Activated T-helper 1 cell treated with anti-CD3 and anti-CD28 coated beads, Interleukin-12 subunit alpha, Interleukin-12 subunit beta, Interleukin-2, Interleukin-4 antibody, amounts not matched to agents 30 ng/mL and 10 ng/mL and 1 ng/mL, durations not matched to agents 14 hours and 24 hours and 36 hours (primary cell): ENCODE measurements around the gene CEP89. TPM values are rescaled to one million over a fixed set of nuclear protein-coding genes. Genes with fewer than 3 reads are reported as not detected.

Source experiments
- DNase-seq: peaks from one replicate; pipeline ENCODE4 v3.0.0; 2021; ENCODE audit warnings: low spot score
- H3K27ac Mint-ChIP-seq: one replicate; pipeline ENCODE4 v1.8.0; 2021; ENCODE audit warnings: mild to moderate bottlenecking, mixed read lengths
- H3K27me3 Mint-ChIP-seq: one replicate; pipeline ENCODE4 v1.8.0; 2022; ENCODE audit warnings: mild to moderate bottlenecking, moderate library complexity, mixed read lengths; ENCODE audit not compliant: insufficient read depth
- H3K36me3 Mint-ChIP-seq: one replicate; pipeline ENCODE4 v1.8.0; 2021; ENCODE audit warnings: low read depth, mixed read lengths
- H3K4me1 Mint-ChIP-seq: one replicate; pipeline ENCODE4 v1.8.0; 2021; ENCODE audit warnings: low read depth, mixed read lengths
- H3K4me3 Mint-ChIP-seq: one replicate; pipeline ENCODE4 v1.8.0; 2021; ENCODE audit warnings: mild to moderate bottlenecking, moderate library complexity, mixed read lengths
- H3K9me3 Mint-ChIP-seq: one replicate; pipeline ENCODE4 v1.8.0; 2021; ENCODE audit warnings: mixed read lengths
- intact Hi-C: fragments of 100-400 bp; cut with micrococcal nuclease; formaldehyde crosslinking; loops from one replicate; pipeline ENCODE4 v1.15.1; 2024
- total RNA-seq: library from RNA; stranded (reverse); gene quantifications from 2 replicates; pipeline ENCODE4 v1.2.3, GENCODE V29; 2022

Gene CEP89
- total RNA-seq, 1 donor from 2014 or later: 15.5 TPM

GRCh38 chr19:32909257-32909656 is 62.5 kb downstream of the CEP89 start:
- Mint-ChIP-seq H3K27me3 (no peaks in the 10 kb centered on the region), H3K9me3 (no peaks in the 10 kb centered on the region), H3K36me3 (no peaks in the 10 kb centered on the region), H3K4me3 (no peak overlapping the region), H3K4me1 (no peaks in the 10 kb centered on the region), H3K27ac (no peak overlapping the region)
- intact Hi-C loops: no loop called here
- DNase-seq: no peak

GRCh38 chr19:32908641-32909190 is 63.0 kb downstream of the CEP89 start:
- intact Hi-C loops: no loop called here
- no peaks in the 10 kb centered on the region for H3K9me3 Mint-ChIP-seq
- no peak overlapping the region for H3K4me3 Mint-ChIP-seq
- H3K27me3 Mint-ChIP-seq: no peaks in the 10 kb centered on the region
- no peak overlapping the region for H3K27ac Mint-ChIP-seq
- no peak for DNase-seq
- no peaks in the 10 kb centered on the region for H3K4me1 Mint-ChIP-seq
- no peaks in the 10 kb centered on the region for H3K36me3 Mint-ChIP-seq

- Mint-ChIP-seq H3K27me3 (no peaks in the 10 kb centered on the region), H3K4me1 (no peaks in the 10 kb centered on the region), H3K27ac (no peak overlapping the region), H3K4me3 (no peak overlapping the region), H3K9me3 (no peaks in the 10 kb centered on the region), H3K36me3 (peaks cover 1% of the 10 kb centered on the region)
- intact Hi-C loops: no loop called here
- no peak for DNase-seq
These were observed 69.3 kb downstream of the CEP89 start for GRCh38 chr19:32902448-32902847.

- Mint-ChIP-seq H3K4me1 (no peaks in the 10 kb centered on the region), H3K27ac (no peak overlapping the region), H3K4me3 (no peak overlapping the region), H3K27me3 (no peaks in the 10 kb centered on the region), H3K36me3 (peaks cover 1% of the 10 kb centered on the region), H3K9me3 (no peaks in the 10 kb centered on the region)
- no peak for DNase-seq
- intact Hi-C loops: no loop called here
These were observed 70.1 kb downstream of the CEP89 start for GRCh38 chr19:32901504-32902161.

- no peak for DNase-seq
- Mint-ChIP-seq H3K27me3 (peaks cover 1% of the 10 kb centered on the region), H3K36me3 (peaks cover 9% of the 10 kb centered on the region), H3K4me1 (no peaks in the 10 kb centered on the region), H3K9me3 (peaks cover 21% of the 10 kb centered on the region), H3K27ac (no peak overlapping the region), H3K4me3 (no peak overlapping the region)
- intact Hi-C loops: no loop called here
These were observed 75.1 kb downstream of the CEP89 start for GRCh38 chr19:32896516-32897214.

GRCh38 chr19:32895384-32895783 is 76.4 kb downstream of the CEP89 start:
- DNase-seq: no peak
- H3K27me3 Mint-ChIP-seq: peaks cover 1% of the 10 kb centered on the region
- intact Hi-C loops: no loop called here
- H3K4me3 Mint-ChIP-seq: no peak overlapping the region
- H3K36me3 Mint-ChIP-seq: peaks cover 15% of the 10 kb centered on the region
- H3K9me3 Mint-ChIP-seq: peaks cover 26% of the 10 kb centered on the region
- H3K27ac Mint-ChIP-seq: no peak overlapping the region
- H3K4me1 Mint-ChIP-seq: no peaks in the 10 kb centered on the region

GRCh38 chr19:32891609-32892008 is 80.1 kb downstream of the CEP89 start:
- Mint-ChIP-seq H3K9me3 (peaks cover 26% of the 10 kb centered on the region), H3K36me3 (peaks cover 13% of the 10 kb centered on the region), H3K4me1 (no peaks in the 10 kb centered on the region), H3K27ac (no peak overlapping the region), H3K4me3 (no peak overlapping the region), H3K27me3 (peaks cover 1% of the 10 kb centered on the region)
- DNase-seq: no peak
- intact Hi-C loops: no loop called here

GRCh38 chr19:32890841-32891240 is 80.9 kb downstream of the CEP89 start:
- no peak overlapping the region for H3K4me3 Mint-ChIP-seq
- H3K27ac Mint-ChIP-seq: no peak overlapping the region
- peaks cover 26% of the 10 kb centered on the region for H3K9me3 Mint-ChIP-seq
- intact Hi-C loops: no loop called here
- H3K4me1 Mint-ChIP-seq: no peaks in the 10 kb centered on the region
- no peak for DNase-seq
- H3K27me3 Mint-ChIP-seq: no peaks in the 10 kb centered on the region
- H3K36me3 Mint-ChIP-seq: peaks cover 13% of the 10 kb centered on the region

- H3K9me3 Mint-ChIP-seq: peaks cover 26% of the 10 kb centered on the region
- no peak overlapping the region for H3K27ac Mint-ChIP-seq
- H3K36me3 Mint-ChIP-seq: peaks cover 13% of the 10 kb centered on the region
- H3K4me1 Mint-ChIP-seq: no peaks in the 10 kb centered on the region
- intact Hi-C loops: no loop called here
- no peak overlapping the region for H3K4me3 Mint-ChIP-seq
- H3K27me3 Mint-ChIP-seq: no peaks in the 10 kb centered on the region
- DNase-seq: no peak
These were observed 81.4 kb downstream of the CEP89 start for GRCh38 chr19:32890326-32890725.

- DNase-seq: no peak
- Mint-ChIP-seq H3K27me3 (no peaks in the 10 kb centered on the region), H3K4me3 (no peak overlapping the region), H3K9me3 (peaks cover 26% of the 10 kb centered on the region), H3K27ac (no peak overlapping the region), H3K36me3 (peaks cover 11% of the 10 kb centered on the region), H3K4me1 (no peaks in the 10 kb centered on the region)
- intact Hi-C loops: no loop called here
These were observed 82.4 kb downstream of the CEP89 start for GRCh38 chr19:32889137-32889934.

- Mint-ChIP-seq H3K36me3 (peaks cover 6% of the 10 kb centered on the region), H3K4me3 (no peak overlapping the region), H3K4me1 (no peaks in the 10 kb centered on the region), H3K27me3 (no peaks in the 10 kb centered on the region), H3K9me3 (peaks cover 14% of the 10 kb centered on the region), H3K27ac (no peak overlapping the region)
- intact Hi-C loops: no loop called here
- no peak for DNase-seq
These were observed 84.1 kb downstream of the CEP89 start for GRCh38 chr19:32887572-32888215.

- Mint-ChIP-seq H3K4me3 (no peak overlapping the region), H3K27me3 (peaks cover 2% of the 10 kb centered on the region), H3K27ac (no peak overlapping the region), H3K4me1 (no peaks in the 10 kb centered on the region), H3K9me3 (peaks cover 2% of the 10 kb centered on the region), H3K36me3 (peaks cover 1% of the 10 kb centered on the region)
- intact Hi-C loops: no loop called here
- DNase-seq: no peak
These were observed 85.5 kb downstream of the CEP89 start for GRCh38 chr19:32886241-32886640.
